ENCODE results near the gene S100A3. TPM values are rescaled to one million over a fixed set of nuclear protein-coding genes. Genes with fewer than 3 reads are reported as not detected.
"Not testable (repeated sequence)": the region's sequence is repeated elsewhere in the genome, so short reads cannot be mapped to it uniquely, and the experiment has no call there.

The S100A3 gene
- total RNA-seq, 1 donor from 2014 or later: 0.20 TPM

DNA sequence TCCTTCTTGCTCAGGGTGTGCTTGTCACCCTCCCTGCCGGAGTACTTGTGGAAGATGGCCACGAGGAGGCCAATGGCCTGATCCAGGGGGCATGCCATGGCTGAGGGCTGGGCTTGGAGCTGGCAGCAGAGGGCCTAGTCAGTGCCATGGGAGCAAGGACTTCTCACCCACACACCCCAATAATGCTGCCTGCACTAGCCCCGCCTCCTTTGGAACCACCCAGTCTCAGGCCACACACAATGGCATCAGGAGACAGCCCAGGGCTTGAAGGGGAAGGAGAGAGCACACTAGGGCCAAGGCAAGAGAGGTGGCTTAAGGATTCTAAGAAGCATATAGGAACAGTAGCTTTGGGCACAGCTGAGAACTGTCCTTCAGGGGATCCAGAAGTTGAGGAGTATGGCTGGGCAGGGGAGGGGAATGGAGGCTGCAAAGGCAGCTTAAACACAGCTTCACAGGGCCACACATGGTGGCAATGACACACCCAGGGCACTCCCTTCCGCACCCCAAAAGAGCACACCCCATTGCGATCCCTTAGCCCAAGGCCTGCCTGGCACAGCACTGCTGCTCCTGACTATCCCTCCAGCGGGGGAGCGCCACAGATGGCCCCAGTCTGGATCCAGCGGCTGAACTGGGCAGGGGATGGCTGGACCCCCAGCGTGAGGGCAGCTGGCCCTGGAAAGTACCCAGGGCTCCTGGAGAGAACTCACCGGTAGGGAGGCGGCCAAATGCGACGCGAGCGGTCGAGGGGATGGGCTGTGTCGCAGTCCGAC is 13.6 kb downstream of the S100A3 start, which contains the start of gene S100A6:
S100A6 (minus strand) TSS at position 750 of the 770 bp plus-strand sequence; CDS start at position 98, 652 bp downstream.
- peak in 1 of 2 donors; percentile 53 for DNase-seq (ENCODE audit: low read depth in 2 of 2)

DNA sequence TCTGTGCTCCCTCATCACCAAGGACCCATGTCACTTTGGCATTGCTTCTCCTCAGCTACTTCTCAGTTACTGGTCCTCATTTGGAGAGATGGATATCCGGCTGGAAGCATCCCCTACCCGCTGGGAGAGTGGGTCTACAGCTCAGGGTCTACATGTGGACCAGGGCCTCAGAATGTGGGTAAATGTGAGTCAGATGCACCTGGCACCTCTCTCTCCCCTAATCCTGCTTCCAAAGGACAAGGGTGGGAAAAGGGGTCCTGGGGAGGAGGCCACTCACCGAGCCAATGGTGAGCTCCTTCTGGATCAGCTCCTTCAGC is 14.2 kb downstream of the S100A3 start:
- no peak for DNase-seq (ENCODE audit: low read depth in 2 of 2)

DNA sequence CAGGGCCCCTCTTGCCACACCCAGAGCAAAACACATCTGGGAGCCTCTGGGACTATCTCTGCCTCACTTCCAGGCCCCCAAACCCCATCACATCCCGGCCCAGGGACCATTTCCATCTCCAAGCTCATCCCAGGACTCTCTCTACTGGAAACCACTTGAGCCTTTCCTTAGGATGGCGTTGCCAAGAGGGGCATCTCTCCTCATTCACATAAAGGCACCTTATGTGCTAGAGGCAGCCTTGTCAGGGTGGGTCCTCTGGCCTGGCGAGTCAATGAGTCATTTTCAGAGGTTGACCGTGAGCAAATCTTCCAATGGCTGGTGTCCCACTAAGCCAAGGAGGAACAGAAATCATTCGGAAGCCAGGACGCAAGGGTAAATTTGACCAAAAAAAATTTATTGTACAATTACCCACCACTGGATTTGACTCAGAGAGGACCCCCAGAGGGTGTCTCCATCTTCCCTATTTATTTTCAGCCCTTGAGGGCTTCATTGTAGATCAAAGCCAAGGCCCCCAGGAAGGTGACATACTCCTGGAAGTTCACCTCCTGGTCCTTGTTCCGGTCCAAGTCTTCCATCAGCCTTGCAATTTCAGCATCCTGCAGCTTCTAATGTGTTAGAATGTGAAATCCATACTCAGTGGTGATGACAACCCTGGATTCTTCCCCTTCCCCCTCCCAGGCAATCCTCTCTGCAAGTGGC is 14.7 kb downstream of the S100A3 start:
- DNase-seq (ENCODE audit: low read depth in 2 of 2): peak in 1 of 2 donors; percentile 54

DNA sequence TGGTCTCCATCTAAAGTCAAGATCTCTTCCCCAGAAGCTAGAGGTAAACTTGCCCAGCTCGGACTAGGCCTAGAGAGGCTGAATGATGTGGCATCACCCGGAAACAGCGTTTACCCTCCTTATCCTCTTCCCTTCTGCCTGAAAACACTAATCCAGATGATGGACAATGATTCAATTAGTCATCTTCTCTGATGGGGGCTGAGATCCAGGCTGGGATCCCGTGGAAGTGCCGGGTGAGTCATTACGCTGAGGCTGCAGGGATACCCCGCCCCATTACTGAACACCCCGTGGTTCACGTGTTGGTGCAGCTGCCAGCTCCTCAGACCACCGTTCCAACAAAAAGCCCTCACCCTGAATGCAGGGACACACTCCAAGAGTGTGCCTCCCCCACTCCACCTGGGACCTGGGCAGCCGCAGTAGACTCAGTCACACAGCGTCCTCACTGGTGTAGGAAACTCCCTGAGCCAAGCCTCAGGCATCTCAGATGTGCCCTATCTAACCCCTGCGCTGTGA is 15.3 kb downstream of the S100A3 start:
- DNase-seq (ENCODE audit: low read depth in 2 of 2): peak; percentile 75 to 92

DNA sequence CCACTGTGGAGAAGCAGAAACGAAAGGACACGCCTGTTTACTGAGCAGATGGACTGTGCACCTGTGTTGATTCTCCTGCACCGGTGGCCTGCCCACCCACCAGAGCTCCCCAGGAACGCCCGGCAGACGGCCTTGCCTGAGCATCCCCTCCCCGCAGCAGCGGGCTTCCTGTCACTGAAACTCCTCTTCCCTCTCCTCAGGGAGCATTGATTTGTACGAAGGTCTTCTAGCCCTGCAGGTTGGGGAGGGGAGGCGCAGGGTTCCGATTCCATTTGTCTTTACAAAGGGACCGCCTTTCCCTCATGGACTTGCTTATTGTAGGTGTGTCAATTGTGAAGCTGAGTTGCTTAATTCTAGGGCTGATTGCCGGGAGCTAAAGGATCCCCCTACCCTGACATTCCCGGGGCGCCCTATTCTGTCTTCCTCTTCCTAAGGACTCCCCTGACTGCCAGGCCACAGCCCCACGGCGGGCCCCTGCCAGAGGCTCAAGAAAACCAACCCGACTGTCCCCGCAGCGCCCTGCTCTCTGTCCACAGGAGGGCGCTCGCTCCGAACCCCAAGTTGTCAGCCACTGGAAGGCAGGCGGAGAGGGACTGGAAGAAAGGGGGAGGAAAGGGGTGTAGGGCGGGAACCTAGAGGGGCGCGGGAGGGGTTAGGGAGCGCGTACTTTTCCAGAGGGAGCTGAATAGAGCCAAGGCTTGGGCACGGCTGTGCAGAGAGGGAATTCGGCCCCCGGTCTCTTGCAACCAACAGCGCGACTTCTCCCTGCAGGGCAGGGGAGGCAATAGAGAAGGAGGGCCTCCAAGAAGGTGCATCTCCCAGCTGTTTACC is 16.1 kb downstream of the S100A3 start:
- DNase-seq (ENCODE audit: low read depth in 2 of 2): peak; percentile 78 to 90

DNA sequence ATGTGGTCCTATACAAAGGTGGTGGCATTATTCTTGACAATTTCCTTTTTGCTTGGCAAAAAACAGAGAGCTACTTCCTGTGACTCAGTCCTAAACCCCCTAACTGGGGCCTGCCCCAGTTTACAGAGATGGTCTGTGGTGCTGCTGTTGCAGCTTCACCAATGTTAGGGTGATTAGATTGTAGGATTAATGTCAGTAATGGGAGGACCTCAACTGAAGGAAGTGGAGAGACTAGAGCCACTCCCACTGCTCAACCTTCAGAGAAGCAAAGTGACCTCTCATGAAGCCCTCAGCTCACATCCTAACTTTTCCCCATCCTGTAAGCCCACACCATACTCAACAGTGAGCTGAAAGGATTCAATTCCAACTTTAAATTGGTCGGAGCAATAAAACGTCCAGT is 16.9 kb downstream of the S100A3 start:
- DNase-seq (ENCODE audit: low read depth in 2 of 2): peak in 1 of 2 donors; percentile 38

DNA sequence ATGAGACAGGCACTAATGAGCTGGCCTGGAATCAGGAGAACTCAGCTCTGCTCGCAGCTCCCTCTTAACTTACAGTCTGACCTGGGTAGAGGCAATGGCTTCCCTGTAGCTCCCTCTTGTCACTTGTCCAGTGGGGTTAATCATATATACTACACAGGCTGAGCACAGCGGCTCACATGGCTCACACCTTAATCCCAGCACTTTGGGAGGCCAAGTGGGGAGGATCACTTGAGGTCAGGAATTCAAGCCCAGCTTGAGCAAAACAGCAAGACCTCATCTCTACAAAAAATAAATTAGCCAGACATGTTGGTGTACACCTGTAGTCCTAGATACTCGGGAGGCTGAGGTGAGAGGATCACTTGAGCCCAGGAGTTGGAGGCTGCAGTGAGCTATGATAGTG is 17.4 kb downstream of the S100A3 start:
- no peak for DNase-seq (ENCODE audit: low read depth in 2 of 2)

DNA sequence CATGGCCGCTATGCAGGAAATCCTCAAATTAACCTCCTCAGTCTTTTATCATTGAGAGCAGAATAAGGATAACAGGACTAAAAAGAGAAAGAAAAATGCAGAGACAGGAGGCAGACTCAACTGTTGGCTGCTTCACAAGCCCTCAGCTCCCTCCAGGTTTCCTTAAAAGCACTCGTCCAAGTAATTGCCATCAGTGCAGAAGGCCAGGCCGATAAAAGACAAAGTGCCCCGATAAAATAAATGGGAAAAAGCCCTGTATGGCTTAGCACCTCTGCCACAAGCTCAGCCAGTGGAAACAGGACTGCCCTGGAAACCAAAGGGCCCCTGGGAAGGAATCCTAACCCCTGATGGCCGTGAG is 21.4 kb downstream of the S100A3 start:
- no peak for DNase-seq (ENCODE audit: low read depth in 2 of 2)

DNA sequence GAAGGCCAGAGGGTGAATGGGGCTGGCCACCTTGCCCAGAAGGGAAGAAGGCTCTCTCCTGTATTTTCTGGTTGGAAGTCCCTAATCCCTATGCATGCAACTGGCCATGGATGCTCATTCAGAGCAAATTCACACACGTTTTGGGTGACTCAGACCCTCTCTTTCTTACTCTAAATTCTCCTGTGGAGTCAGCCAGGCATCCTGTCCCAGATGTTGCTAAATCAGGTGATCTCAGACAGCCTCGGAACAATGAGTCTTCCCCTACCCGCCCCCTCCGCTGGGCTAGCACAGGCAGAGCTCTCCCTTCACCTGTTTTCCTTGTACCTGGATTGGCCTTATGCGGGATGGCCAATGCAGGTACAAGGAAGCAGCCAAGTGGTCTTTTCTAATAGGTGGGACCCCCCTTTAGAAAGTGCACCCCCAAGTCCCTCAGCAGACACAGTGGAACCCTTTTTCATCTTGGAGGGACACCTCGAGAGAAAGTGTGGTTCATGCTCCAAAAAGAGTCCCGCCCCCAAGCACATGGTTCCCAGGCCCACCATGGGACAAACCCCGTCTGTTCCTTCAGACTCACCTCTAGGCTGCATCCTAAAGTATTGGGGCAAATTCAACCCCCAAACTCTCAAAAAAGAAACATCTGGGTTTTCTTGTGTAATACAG is 21.9 kb downstream of the S100A3 start:
- DNase-seq (ENCODE audit: low read depth in 2 of 2): no peak

DNA sequence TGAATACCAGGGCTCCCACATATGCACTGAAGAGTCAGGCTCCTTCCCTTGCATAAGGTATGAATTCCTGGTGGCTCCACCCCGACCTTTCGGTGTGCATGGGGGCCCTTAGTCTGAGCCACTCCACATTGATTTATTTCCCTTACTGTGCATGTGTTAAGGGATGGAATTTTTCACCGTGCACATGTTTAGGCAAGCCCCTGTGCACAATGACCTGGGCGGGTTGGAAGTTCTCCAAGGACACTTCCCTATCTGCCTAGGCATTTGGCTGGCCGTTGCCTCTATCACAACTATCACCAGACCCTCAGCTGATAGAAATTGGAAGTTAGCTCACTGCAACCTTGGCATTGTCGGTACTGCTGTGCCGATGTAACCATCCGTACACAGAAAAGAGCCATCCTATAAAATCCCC is 22.9 kb downstream of the S100A3 start:
- peak in 1 of 2 donors; percentile 85 for DNase-seq (ENCODE audit: low read depth in 2 of 2)

DNA sequence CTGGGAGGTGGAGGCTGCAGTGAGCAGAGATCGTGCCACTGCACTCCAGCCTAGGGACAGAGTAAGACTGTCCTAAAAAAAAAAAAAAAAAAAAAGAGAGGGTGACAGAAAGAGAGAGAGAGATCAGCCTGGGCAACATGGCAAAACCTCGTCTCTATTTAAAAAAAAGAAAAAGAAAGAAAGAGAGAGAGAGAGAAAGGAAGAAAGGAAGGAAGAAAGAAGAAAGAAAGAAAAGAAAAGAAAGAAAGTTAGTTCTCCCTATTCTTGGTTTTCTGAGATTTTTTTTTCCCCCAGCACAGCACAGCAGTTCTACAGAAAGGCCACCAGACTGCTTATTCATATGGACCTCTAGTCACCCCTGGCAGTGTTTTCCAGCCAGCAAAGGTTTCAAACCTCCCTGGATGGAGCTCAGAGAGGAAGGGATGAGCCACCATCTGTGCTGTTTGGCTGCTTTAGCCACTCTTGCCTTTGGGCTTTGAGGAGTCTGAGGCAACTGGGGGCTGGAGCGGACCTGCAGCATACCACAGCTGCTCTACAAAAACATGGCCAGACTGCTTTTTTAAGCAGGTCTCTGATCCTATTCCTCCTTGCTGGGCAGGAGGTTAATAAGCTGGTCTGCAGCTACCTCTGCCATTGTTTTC is 23.9 kb downstream of the S100A3 start:
- DNase-seq (ENCODE audit: low read depth in 2 of 2): peak in 1 of 2 donors; percentile 61

DNA sequence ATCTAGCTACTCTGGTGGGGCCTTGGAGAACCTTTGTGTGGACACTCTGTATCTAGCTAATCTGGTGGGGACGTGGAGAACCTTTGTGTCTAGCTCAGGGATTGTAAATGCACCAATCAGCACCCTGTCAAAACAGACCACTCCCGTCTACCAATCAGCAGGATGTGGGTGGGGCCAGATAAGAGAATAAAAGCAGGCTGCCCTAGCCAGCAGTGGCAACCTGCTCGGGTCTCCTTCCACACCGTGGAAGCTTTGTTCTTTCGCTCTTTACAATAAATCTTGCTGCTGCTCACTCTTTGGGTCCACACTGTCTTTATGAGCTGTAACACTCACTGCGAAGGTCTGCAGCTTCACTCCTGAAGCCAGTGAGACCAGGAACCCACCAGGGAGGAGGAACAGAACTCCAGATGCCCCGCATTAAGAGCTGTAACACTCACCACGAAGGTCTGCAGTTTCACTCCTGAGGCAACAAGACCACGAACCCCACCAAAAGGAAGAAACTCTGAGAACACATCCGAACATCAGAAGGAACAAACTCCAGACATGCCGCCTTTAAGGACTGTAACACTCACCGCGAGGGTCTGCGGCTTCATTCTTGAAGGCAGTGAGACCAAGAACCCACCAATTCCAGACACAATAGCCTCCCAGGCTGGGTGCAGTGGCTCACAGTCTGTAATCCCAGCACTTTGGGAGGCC is 26.6 kb downstream of the S100A3 start:
- DNase-seq (ENCODE audit: low read depth in 2 of 2): not testable (repeated sequence)

DNA sequence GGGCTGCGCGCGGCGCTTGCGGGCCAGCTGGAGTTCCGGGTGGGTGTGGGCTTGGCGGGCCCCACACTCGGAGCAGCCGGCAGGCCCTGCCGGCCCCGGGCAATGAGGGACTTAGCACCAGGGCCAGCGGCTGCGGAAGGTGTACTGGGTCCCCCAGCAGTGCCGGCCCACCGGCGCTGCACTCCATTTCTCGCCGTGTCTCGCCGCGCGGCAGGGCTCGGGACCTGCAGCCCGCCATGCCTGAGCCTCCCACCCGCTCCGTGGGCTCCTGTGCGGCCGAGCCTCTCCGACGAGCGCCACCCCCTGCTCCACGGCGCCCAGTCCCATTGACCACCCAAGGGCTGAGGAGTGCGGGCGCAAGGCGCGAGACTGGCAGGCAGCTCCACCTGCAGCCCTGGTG is 27.2 kb downstream of the S100A3 start:
- DNase-seq (ENCODE audit: low read depth in 2 of 2): not testable (repeated sequence)

DNA sequence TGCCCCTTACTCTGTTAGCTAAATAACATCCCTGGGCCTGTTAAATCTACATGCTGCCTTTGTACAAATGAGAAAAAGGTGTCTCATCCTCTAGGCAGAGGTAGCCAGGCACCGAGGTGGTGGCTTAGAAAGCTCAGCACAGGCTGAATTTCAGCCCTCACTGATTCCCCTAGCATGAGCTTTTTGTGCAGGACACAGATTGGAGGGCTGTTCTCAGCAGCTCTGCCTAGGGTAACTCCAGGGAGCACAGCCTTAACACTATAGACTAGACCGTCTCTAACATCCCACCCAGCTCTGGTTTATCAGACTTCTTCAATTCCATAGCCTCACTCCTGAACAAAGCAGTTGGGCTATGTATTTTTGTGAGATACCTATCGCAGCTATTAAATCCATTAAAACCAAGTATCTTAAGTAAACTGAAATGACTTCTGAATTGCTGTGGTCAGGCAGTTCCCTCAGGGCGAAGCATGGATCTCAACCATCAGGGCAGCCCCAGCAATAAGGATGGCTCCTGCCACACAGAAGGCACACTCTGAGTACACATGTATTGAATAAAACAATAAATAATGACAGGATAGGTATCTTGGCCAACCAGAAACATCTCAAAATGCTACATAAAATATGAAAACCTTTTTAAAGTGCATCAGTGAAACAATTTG is 28.1 kb downstream of the S100A3 start:
- no peak for DNase-seq (ENCODE audit: low read depth in 2 of 2)

DNA sequence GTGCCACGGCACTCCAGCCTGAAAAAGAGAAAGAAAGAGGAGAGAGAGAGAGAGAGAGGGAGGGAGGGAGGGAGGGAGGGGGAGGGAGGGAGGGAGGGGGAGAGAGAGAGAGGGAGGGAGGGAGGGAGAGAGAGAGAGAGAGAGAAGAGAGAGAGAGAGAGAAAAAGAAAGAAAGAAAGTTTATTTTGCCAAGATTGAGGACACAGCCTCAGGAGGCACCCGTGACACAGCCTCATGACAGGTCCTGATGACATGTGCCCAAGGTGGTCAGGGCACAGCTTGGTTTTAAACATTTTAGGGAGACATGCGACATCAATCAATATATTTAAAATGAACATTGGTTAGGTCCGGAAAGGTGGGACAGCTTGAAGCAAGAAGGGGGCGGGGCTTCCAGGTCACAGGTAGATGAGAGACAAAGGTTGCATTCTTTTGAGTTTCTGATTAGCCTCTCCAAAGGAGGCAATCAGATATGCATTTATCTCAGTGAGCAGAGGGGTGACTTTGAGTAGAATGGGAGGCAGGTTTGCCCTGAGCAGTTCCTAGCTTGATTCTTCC is 28.8 kb downstream of the S100A3 start:
- DNase-seq (ENCODE audit: low read depth in 2 of 2): not testable (repeated sequence)

DNA sequence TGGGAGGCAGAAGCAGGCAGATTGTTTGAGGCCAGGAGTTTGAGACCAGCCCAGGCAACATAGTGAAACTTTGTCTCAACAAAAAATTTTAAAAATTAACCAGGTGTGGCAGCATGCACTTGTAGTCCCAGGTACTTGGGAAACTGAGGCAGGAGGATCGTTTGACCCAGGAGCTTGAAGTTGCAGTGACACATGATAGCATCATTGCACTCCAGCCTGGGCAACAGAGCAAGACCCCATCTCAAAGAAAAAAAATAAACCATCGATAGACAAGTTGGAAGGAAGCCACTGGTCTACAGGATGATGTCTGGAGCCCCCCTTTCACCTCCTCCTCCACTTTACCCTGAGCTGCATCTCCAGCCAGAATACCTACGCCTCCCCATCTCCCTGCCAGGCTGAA is 29.8 kb downstream of the S100A3 start:
- no peak for DNase-seq (ENCODE audit: low read depth in 2 of 2)

DNA sequence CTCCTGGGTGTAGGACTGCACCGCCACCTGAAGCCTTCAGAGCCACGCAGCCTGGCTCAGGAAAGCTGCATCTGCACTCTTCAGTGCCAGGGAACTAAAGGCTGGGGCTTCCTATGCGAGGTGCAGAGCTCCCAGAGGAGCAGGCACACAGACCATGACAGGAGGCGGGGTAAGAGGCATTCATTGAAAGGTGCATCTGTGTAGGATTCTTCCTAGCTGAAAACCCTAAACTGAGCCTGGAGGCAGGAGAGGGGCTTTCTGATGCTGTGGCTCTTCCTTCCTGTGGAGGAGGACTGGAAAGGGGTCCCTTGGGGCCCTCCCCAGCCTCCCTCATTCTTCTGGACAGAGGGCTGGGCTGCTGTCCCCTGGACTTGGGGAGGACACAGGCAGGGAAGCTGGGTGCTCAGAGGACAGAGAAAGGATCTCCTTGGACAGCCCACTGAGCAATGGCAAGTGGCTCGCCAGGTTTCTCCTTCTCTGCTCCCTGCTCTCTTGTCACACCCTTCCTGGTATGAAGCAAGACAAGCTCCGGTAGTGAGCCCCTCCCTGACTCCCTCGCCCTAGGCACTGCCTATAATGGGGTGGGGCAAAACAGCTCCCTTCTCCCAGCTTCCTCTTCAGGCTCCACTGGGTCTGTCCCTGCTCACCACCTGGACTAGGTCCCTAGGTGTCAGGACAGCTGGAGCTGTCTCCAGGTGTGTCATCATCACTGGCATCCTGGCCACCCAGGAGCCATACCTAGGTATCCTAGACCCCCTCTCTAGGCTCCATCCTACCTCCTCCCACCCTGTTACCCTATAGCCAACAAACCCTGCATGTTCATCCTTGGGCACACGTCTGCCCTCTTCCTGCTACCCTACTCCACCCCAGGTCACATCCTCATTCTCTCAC is 33.3 kb downstream of the S100A3 start:
- no peak for DNase-seq (ENCODE audit: low read depth in 2 of 2)

DNA sequence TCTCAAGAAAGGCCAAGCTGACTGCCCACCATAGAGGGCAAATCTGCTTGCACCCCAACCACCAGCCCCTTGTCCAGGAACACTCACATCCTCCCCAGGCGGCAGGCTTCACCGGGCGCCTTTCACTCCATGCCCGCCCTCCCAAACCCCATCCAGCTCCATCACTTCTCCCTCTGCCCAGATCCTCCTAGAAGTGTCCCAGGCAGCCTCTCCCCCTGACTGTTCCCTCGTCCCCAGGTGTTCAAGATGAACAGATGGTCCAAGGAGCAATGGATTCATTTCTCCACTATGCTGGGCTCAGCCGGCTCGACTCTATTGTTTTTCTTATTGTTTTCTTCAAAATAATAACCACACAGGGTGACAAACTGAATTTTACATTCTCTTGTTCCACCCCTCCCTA is 35.4 kb downstream of the S100A3 start:
- no peak for DNase-seq (ENCODE audit: low read depth in 2 of 2)

All from lung microvascular endothelial cell (primary cell).